NB4 (cell line): ENCODE results near the gene TJAP1.

Source experiments
- DNase-seq: peaks from one replicate; pipeline ENCODE4 v3.0.0; 2010; ENCODE audit warnings: low read depth
- H3K4me3 ChIP-seq: one replicate; pipeline ENCODE4 v1.5.1; 2011; ENCODE audit warnings: mild to moderate bottlenecking, low read depth, low read length, moderate library complexity
- MAX ChIP-seq: IDR thresholded peaks from 2 replicates; pipeline ENCODE4 v1.6.1; 2011; ENCODE audit warnings: low read depth, low read length
- MYC ChIP-seq: IDR thresholded peaks from 2 replicates; pipeline ENCODE4 v1.6.1; 2011; ENCODE audit warnings: low read depth, low read length
- POLR2A ChIP-seq: IDR thresholded peaks from 2 replicates; pipeline ENCODE4 v1.6.1; 2011; ENCODE audit warnings: mild to moderate bottlenecking; ENCODE audit not compliant: insufficient read length; ENCODE audit errors: extremely low read depth
- TF ChIP-seq, protein P1 (sequence below): IDR thresholded peaks from one replicate; pipeline ENCODE4 v1.5.1; 2012; ENCODE audit warnings: low read depth, low read length

The TJAP1 gene

DNA sequence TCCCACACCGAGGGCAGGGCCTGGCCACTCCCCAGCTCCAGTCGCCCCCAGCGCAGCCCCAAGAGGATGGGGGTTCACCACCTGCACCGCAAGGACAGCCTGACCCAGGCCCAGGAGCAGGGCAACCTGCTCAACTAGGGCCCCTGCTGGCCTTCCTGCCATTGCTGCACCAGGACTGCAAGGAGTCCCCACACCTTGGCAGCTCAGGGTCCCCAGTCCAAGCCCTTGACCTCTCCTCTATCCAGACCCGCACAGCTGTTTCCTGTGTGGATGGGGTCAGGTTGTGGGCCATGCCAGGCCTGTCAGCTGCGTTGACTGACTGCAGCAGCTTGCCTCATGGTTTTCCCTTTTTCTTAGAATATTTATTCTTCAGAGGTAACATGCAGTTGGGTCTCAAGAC, 28.3 kb downstream of the TJAP1 start:
- no peak for DNase-seq
- TF ChIP-seq POLR2A (no peak), MYC (no peak), MAX (no peak)
- TF ChIP-seq, protein P1, sequence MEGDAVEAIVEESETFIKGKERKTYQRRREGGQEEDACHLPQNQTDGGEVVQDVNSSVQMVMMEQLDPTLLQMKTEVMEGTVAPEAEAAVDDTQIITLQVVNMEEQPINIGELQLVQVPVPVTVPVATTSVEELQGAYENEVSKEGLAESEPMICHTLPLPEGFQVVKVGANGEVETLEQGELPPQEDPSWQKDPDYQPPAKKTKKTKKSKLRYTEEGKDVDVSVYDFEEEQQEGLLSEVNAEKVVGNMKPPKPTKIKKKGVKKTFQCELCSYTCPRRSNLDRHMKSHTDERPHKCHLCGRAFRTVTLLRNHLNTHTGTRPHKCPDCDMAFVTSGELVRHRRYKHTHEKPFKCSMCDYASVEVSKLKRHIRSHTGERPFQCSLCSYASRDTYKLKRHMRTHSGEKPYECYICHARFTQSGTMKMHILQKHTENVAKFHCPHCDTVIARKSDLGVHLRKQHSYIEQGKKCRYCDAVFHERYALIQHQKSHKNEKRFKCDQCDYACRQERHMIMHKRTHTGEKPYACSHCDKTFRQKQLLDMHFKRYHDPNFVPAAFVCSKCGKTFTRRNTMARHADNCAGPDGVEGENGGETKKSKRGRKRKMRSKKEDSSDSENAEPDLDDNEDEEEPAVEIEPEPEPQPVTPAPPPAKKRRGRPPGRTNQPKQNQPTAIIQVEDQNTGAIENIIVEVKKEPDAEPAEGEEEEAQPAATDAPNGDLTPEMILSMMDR = no peak
- no peak overlapping the region for H3K4me3 ChIP-seq

- TF ChIP-seq, protein P1 = no peak
- no peak for TF ChIP-seq MAX
- TF ChIP-seq MYC = no peak
- no peak for TF ChIP-seq POLR2A
- H3K4me3 ChIP-seq = no peak overlapping the region
These were observed 28.8 kb downstream of the TJAP1 start for GRCh38 chr6:43506171-43506570.

GRCh38 chr6:43506667-43507471, 29.5 kb downstream of the TJAP1 start:
- H3K4me3 ChIP-seq = no peak overlapping the region
- DNase-seq = peak; percentile 90
- TF ChIP-seq, protein P1 = peak; percentile 93
- TF ChIP-seq MYC = peak; percentile 46
- no peak for TF ChIP-seq MAX
- TF ChIP-seq POLR2A = no peak

More at GRCh38 chr6:43506171-43506570, 28.8 kb downstream of the TJAP1 start:
- DNase-seq = no peak

DNA sequence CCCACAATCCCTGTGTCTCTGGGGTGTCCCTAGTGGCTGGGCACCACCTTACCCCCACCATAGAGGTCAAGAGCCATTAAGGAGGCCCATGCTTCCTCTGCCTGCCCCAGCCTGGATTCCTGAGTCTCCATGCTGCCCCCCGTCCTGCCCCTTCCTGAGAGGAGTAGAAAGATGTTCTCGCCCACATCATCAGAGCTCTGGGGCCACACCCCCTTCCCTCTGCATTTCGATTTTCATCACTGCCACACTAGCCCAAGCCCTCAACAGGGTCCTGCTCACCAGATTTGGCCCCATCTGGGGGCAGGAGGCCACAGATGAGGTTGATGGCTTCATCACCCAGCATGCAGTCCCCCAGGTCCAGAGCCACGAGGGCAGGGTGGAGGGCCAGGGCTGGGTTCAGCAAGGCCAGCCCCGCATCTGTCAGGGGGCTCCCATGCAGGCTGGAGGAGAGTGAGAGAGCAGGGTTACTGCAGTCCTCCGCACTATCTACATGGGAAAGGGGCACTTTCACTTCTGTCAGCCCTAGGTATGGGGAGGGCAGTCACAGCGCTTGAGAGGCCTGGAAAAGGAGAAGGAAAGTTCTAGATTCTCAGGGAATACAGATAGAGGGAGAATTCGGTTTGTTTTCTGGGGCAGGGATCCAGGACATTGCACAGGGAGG, 31.2 kb downstream of the TJAP1 start:
- no peak for DNase-seq
- no peak overlapping the region for H3K4me3 ChIP-seq

DNA sequence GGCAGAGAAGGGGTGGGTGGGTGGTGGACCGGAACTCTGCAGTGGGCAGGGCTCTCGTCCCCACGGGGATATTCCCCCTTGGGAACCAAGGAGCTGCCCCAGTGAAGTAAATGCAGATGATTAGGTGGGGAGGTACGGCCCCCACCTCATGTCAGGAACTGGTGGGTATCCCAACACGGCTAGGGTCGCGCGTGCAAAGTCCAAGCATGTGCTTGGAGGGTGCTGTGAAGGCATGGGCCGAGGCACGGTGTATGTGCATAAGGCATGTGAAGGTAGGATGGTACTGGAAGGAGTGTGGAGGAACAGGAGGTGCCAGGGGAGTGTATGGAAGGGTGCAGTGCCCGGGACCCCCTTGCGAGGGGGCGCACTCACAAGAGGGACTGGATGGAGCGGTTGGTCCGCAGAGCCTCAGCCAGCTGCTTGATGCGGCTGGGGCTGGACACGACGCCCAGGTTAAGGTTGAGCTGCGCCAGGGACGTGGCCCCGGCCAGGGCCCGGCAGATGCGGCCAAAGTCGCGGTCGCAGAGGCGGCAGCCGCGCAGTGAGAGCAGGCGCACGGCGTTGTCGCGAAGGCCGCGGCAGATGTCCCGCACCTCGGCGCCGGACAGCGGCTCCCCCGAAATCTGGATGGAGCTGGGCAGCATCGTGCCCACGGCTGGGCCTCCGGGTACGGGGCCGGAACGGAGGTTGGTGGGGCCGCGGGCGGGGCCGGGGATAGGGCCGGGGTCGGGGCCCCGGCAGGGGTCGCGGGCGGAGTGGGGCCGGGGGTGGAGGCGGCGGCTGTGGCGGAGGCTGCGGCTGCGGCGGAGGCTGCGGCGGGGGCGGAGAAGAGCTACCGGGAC, 32.0 kb downstream of the TJAP1 start:
- H3K4me3 ChIP-seq = no peak overlapping the region

More for the DNA sequence above, 31.2 kb downstream of the TJAP1 start:
- TF ChIP-seq MYC (no peak), MAX (no peak), POLR2A (no peak)
- TF ChIP-seq, protein P1 = no peak

More for the DNA sequence above, 32.0 kb downstream of the TJAP1 start:
- peak; percentile 41 for DNase-seq
- TF ChIP-seq MAX (no peak), MYC (no peak), POLR2A (no peak)
- TF ChIP-seq, protein P1 = no peak
